GM19397 (cell line): ENCODE results near the gene CMTM6.
A peak's percentile ranks its signal among the peaks of the same experiment; 100 is the strongest.
"Not testable (repeated sequence)": the region's sequence is repeated elsewhere in the genome, so short reads cannot be mapped to it uniquely, and the experiment has no call there.

Experiments used
- ATAC-seq: cut with Tn5 transposase; IDR thresholded peaks from one replicate; pipeline ENCODE4 v1.9.1; 2021; ENCODE audit warnings: mild to moderate bottlenecking, moderate library complexity; ENCODE audit not compliant: unreplicated experiment

Gene CMTM6

DNA sequence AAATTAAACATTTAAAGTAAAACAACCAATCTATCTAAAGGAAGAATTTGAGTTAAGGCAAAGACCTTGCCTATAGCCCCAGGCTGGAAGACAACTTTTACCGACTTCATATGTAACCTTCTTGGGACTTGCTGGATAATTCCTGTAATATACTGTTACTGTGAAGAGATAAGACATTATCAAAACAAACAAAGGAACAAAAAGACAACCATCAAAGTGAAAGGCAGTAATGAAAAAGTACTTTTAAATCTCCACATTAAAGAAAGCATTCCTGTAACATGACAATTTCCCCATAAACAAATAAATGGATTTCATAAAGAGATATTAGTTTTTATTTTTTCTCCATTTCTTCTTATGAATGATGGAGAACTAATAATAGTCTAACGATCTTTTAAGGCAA, 2.4 kb downstream of the CMTM6 start:
- ATAC-seq: no peak

DNA sequence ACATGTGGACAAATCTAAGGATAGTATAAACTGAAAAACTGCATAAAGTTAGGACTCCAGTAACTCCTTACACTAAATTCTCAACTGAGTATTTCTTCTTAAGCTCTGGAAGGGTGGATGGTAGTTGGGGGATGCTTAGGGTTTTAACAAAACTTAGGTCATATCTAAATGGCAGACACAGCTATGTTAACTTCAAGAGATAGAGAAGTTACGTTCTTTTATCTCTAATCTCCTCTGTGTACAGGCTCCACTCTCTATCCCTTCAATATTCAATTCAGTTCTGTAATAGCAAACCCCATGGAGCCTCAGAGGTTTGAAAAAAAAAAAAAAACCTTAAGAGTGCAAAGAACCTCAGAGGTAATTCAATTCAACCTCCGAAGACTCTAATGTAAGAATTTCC, 3.1 kb downstream of the CMTM6 start:
- no peak for ATAC-seq

DNA sequence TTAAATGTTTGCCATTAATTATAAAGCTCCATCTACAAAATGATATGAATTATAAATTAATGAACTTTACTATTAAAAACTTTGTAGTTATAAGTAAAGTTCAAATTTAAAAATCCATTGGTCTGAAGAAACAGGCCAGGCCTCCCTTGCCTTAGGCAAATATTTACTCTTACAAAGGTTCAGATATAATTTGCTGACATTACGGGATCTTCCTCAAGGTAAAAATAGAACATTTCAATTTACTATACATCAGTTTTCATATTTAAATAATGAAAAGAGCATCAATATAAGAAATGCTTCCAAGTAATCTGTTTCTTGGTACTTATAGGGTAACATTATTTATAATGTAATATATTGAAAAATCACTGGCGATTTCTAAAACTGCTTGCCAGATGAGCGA, 3.7 kb downstream of the CMTM6 start:
- ATAC-seq: no peak

DNA sequence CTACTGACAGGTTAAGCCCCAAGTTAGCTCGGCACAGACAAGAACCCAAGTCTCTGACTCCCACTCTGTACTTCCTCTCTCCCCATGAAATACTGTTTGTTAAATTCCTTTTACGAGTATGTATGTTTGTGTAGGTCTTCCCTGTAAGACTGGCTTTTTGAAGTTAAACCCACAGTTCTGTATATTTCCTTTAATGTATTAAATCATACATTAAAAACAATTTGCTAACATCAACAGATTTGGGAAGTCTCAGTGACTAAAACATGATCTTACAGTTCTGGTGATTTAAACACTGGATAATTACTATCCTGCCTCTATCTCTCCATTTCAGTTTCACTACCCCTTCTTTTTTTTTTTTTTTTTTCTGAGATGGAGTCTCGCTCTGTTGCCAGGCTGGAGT, 4.4 kb downstream of the CMTM6 start:
- no peak for ATAC-seq

DNA sequence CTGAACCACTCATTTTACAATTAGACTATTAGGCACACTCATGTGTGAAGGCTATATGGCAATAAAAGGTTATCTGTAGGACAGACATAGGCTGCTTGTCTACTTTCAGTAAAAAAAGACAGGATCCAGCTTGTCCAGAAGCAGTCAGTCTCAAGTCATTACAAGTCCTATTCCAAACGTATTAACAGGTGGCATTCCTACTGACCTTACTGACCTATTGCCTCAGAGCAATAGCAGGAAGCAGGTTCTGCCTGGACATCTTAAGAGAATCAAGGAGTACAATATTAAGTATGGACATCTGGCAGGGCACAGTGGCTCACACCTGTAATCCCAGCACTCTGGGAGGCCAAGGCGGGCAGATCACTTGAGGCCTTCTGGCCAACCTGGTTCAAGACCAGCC, 7.0 kb downstream of the CMTM6 start:
- ATAC-seq: no peak

DNA sequence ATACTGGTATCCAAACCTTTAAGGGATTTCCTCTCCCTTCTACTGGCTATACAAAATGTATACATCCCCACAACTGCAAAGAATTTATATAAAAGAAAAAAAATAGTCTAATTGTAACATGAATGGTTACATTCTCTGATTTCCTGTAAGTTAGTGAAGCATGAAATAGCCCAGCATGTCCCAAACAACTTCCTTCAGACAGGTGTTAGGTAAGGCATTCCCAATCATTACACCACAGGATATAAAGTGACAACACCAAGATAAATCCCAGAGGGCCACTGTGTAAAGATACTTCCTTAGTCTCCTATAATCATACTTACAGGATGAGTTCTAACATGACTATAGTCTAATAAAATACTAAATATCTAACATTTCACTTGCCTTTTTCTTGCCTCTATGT, 7.6 kb downstream of the CMTM6 start:
- no peak for ATAC-seq

DNA sequence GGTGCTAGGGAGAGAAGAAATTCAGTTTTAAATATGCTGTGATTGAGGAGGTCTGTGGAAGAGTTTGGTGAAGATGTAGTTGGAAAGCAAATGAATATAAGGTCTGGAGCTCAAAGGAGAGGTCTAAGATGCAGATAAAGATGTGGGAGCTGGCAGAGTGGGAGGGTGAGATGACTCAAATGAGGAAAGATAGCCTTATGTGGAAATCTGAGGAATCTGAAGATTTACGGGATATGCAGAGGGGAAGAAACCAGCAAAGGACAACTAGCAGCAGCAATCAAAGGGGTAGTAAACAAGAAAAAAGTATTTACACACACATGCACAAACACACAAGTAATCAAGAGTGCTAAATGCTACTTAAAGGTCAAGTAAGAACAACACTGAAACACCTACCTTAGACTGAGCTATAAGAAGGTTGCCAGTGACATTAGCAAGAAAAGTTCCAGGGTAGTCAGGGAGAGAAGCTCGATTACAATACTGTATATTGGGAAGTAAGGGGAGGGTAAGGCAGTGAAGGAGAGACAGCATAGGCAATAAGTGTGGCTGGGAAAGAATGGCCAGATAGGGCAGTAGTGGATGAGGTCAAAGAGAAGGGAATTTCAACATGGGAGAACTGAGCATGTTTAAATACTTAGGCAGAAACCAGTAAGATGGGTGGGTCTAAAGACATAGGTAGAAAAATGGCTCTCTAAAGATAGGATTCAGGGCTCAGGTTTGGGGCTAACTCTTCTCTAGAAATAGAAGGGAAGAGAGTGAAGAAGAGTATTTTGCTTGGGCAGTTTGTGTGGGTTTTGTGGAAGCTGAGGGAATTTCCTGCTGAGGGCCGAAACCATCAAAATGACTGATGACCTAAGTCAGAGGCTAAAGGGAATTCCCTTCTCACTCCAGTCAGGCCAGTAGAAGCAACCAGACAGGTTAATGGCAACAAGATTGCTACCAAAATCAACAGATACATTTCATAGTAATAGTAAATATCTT, 8.9 kb downstream of the CMTM6 start:
- ATAC-seq: peak; percentile 76

DNA sequence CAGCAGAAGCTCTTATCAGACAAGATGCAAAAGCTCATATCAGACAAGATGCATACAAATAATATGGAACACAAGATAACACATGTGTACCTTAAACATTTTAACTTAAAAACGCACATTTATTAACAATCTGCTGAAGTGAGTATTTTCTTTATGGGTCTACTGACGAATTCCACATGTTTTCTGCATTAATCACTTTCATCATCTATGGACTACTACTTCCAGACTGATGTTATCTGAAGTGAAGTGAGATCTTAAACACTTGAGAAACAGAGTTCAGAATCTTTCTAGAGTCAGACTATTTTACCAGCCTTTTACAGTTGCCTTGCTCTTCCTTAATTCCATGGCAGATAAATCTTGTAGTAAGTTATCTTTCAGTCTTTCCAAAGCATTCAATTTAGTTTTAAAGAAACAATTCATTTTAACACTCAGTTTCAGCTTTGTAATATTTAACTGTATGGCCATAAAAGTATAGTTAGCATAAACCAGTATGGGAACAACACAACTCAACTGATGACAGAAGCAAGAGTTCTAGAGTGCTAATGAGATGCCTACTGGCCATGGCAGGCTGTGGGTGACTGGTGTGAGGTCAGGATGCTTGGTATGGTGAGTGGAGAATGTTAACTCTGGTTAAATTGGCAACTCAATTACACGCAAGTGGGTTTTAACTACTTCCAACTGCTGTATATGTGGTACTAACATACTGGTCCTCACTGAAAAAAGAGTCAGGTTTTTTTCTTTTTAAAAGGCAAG, 9.8 kb downstream of the CMTM6 start:
- no peak for ATAC-seq

DNA sequence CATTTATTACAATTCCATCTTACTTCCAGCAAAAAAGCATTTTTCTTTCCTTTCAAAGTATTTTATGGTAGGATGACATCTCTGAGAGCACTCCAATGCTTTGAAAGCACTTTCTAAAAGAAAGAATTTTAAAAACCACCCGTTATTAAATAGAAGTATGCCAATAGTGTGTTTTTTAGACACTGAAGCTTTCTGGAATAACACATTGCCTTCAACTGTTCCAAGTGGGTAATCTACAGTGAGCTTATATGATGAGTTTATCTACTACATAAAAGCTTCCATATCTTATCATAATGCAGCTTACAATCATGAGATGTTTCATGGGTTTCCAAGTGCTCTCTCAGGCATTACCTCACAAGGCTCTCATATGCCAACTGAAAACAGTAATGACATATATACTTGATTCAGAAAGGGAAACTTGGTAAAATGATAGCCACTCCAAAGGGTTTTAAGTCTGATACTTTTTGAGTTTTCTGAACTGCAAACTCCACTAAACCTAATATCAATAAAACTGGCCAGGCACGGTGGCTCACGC, 14.1 kb downstream of the CMTM6 start:
- no peak for ATAC-seq

DNA sequence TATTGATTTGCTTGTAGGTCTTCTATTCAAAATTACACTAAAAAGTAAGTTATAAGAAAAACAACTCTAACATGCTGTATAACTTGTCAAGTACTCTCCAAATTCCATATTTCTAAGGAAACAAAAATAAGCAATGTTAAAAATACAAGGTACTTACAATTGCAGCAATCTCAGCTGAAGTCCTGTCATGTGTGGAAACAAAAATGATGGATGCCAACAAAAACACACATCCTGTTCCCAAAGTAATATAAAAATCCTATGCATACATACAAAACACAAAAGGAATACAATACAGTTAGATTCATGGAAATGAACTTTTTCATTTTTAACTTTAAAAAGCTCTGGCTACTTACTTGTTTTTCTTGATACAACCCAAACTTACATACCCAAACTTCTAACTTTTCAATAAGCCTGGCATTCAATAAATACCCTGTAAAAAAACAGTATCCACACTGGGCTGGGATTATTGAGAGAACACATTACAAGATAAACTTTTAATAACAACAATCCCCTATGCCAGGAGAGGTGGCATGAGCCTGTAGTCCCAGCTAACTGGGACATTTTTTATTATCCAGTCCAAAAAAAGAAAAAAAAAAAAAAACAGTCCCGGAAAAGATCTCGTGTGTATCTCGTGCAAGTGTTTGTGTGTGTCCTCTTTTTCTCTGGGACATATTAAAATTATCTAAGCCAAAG, 14.7 kb downstream of the CMTM6 start:
- no peak for ATAC-seq

DNA sequence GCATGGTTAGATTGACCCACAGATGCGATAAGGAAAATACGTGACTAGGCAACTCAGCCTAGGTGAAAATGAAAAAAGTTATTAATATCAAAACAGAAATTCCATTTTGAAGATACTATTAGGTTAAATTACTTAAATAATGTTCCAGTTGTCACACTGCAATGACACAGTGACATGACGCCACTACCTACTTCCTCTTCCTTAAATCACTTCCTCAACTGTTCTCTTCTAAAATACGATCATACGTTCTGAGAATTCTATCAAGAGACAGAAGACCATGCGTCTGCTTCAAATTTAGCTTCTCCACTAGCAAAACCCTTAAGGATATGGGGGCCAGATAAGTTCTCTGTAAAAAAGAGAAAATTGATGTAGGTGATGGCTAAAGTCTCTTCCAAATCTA, 18.2 kb downstream of the CMTM6 start:
- ATAC-seq: no peak

DNA sequence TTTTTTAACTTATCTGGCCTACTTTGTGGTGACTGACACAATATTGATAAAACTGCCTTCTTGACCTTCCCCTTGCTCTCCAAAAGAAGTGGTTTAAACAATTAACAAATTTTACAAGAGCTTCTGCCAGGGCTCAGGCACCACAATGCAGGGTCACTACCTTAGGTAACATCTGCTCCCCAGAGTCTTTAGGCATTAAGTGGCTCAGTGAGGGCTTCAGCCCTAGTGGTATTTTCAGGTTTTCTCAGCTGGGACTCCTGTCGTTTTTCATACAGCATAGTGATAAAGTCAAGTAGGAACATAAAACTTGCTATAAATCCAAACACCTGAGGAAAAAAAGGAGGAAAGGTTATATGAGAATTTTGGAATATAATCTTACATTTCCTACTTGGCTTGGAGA, 18.9 kb downstream of the CMTM6 start:
- no peak for ATAC-seq

DNA sequence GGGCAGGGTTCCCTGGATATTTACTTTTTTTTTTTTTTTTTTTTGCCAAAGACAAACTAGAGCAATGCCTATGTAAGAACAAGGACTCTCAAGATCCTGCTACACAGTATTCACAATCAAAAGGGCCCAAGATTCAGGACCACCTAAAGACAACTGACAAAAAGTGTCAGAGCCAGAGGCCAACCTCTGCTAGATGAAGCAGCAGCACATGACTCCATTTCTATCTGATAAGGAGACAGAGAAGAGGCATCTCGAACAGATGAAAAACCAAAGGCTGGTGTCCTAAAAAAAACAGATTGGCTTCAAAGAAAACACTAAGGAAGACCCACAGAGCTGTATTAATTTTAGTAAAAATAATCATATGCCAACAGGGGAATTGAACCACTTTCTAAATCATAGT, 20.0 kb downstream of the CMTM6 start:
- ATAC-seq: no peak

DNA sequence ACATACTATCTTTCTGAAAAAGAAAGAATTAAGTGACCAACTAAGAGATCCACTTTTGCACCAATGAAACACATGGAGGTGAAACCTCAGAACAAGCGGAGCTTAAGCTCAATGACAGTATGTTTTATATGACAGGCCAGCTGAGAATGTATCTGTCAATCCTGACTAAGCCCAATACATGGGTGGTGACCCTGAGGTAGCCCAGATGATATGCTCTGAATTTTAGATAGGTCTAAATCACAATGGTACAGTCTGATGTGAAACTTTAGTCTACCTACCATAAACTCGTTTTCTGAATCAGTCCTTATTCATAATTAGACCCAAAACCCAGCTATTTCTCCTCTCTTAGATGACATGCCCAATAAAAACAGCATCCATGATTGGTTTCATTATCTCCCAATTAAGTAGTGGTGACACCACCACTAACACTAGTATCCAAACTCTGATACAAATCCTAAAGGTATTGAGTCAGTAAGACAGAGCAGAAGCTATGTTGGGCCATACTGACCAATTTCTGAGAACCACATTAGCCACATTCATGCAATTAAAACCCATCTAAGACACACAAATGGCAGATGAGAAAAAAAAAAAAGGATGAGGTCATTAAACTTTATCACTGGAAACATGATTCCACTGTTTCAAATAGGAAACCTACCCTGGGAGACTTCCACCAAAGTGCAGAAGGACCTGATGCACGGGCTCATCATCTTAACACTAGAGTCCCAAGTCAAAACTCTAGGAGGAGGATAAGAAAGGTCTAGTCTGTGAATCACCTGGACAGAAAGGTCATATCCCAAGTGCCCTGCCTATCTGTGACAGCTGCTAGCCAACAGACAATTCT, 20.6 kb downstream of the CMTM6 start:
- ATAC-seq: no peak

DNA sequence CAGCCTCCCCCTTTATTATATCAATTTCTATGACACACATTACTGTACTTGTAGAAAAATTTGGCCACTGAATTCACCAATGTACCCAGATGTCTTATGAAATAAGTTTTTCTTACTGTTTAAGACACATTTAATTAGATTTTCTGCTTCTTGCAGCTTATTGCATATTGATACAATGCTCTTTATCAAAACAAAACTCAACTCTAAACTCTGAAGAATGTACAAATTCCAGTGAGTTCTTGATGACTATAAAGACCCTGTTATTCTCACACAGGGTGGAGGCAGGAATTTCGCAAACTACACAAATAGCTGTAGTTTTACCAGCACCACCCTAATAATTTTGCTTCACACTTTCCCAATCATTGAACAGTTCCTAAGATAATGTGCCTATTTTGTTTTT, 22.0 kb downstream of the CMTM6 start:
- no peak for ATAC-seq

DNA sequence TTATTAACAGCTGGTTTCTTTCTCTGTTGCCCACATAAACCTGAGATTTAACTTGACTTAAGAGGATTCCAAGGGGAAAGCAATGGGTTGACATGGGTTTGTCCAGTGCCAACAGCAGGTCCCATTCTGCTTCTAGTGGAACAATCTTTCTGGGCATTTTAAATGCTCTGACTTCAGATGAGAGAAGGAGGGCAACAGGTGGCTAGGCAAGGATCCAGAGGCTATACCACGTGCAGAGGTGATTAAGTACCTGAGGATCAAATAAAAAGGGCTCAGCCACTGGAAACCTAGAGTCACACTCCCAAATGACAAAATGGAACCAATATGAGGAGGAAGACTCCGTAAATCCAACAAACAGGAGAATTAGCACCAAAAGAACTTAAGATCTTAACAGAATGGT, 28.5 kb downstream of the CMTM6 start:
- no peak for ATAC-seq

DNA sequence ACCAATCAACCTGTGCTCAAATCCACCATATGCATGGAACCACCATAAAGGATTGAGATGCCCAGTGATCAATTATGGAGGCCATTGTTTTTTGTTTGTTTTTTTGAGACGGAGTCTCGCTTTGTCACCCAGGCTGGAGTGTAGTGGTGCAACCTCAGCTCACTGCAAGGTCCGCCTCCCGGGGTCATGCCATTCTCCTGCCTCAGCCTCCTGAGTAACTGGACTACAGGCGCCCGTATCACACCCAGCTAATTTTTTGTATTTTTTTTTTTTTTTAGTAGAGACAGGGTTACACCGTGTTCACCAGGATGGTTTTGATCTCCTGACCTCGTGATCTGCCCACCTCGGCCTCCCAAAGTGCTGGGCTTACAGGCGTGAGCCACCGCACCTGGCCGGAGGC, 30.5 kb downstream of the CMTM6 start:
- ATAC-seq: not testable (repeated sequence)

DNA sequence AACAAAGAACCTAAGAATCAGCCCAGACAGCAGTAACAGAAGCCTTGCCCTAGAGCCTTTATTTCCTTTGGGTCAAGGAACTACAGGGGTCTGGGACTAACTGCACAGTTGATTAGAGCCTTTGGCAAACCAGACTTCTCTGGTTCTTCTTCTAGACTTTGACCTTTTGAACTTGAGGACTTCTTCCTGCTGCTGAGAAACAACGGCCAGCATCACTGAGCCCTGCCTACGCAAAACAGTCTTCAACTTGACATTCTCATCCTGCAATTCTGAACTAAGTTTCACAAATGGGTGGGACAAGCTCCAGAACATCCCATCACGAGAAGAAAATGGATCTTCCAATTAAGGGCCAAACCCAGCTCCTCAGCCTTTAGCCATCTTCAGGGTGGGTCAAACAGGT, 31.4 kb downstream of the CMTM6 start:
- no peak for ATAC-seq

DNA sequence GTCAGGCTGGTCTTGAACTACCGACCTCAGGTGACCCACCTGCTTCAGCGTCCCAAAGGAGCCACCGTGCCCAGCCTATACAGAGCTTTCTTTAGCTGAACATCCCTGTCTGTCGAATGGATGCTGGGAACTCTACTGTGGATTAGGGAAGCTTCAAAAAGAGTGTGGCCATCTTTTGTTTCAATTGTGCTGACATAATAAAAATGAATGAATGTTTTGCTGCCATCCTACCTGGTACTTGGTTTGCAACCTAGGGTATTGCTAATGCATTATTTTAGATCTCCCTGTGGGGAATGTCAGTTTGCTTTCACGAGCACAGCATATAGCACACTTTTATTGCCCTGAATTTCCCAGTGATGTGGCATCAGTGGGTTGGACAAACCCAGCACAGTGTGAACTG, 32.3 kb downstream of the CMTM6 start:
- ATAC-seq: no peak

DNA sequence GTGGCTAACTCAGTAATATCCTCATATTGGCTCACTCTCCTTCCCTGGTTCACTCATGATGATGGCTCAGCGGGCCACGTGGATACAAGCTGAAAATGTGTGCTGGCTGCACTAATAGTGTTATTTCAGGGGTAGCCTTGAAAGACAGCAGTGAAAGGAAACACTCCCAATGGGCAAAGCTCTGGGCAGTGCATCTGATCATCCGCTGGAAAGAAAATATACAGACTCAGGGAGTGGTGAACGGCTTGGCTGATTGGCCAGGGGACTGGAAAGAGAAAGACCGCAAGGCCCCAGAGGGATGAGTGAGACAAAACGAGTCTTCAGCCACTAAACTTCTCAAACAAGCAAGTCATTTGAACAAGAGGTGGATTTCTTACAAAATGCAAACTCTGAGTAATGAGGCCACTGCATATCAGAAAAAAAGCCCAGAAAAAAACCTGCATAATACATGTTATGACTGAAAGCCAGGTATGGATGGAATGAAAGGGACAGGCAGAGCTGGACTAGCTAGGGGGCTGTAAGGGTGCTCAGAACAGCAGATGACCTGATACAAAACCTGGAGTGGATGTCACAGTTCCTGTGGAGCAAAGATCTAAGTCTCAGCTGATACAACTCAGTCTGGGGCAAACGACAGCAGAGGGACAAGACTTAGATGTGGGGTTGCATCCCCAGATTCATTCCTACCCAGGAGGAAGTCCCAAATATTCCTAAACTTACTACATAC, 33.3 kb downstream of the CMTM6 start:
- peak; percentile 27 for ATAC-seq
